Gastrocnemius medialis (tissue), 4 donors: ENCODE data around the gene LRRC4C. TPM values are rescaled to one million over a fixed set of nuclear protein-coding genes. Genes with fewer than 3 reads are reported as not detected.

Experiments
- ATAC-seq, 2 donors: fragments of 150-250 bp; one replicate each; pipeline ENCODE4 v1.9.1; 2016
- DNase-seq, 2 donors: peaks; one replicate each; pipeline ENCODE4 v3.0.0-alpha.2; 2019
- H3K27ac ChIP-seq, 4 donors: fragments of 200-600 bp; sonication (generic); 1 replicate in 1 of 4; 2 replicates in 3 of 4; pipeline ENCODE4 v1.5.1; 2016 to 2018; ENCODE audit warnings: mild to moderate bottlenecking in 2 of 4, moderate library complexity in 1 of 4
- H3K27me3 ChIP-seq, 3 donors: fragments of 200-600 bp; sonication (generic) in 2 of 3; 1 replicate in 1 of 3; 2 replicates in 2 of 3; pipeline versions ENCODE4 v1.5.1 to v1.6.0; 2016 to 2019; ENCODE audit warnings: mild to moderate bottlenecking in 1 of 3, moderate library complexity in 1 of 3
- H3K36me3 ChIP-seq, 2 donors: fragments of 200-600 bp; sonication (generic) in 1 of 2; one replicate each; pipeline ENCODE4 v1.5.1; 2017 to 2018
- H3K4me1 ChIP-seq, 2 donors: fragments of 200-600 bp; sonication (generic) in 1 of 2; one replicate each; pipeline ENCODE4 v1.5.1; 2016 to 2017; ENCODE audit warnings: mild to moderate bottlenecking in 2 of 2
- H3K4me3 ChIP-seq, 4 donors: fragments of 200-600 bp; sonication (generic) in 3 of 4; 1 replicate in 1 of 4; 2 replicates in 3 of 4; pipeline ENCODE4 v1.5.1; 2016 to 2019; ENCODE audit warnings: mild to moderate bottlenecking in 2 of 4
- H3K9me3 ChIP-seq, 3 donors: fragments of 200-600 bp; sonication (generic) in 2 of 3; 1 replicate in 1 of 3; 2 replicates in 2 of 3; pipeline ENCODE4 v1.5.1; 2016 to 2019
- POLR2A ChIP-seq, 2 donors: fragments of 450-650 bp; IDR thresholded peaks; one replicate each; pipeline ENCODE4 v1.6.1; 2017; ENCODE audit warnings: antibody characterized with exemption in 2 of 2, mild to moderate bottlenecking in 2 of 2, moderate library complexity in 2 of 2
- in situ Hi-C, 4 donors: fragments of 200-750 bp; cut with MboI; loops; one replicate each; pipeline versions ENCODE4 v1.15.0 to v1.8.0; 2017; ENCODE audit warnings: low sequenced_read_pairs in 4 of 4
- intact Hi-C: fragments of 100-400 bp; cut with DNase I; formaldehyde crosslinking; loops from one replicate; pipeline ENCODE4 v1.15.1; 2023; ENCODE audit warnings: low total_unique reads
- total RNA-seq, 4 donors: library from RNA; depleted of rRNA; stranded (reverse); fragments of >200 nt; gene quantifications; one replicate each; pipeline versions ENCODE4 v1.1.0 to v1.2.3, GENCODE V29; 2016
- TF ChIP-seq, protein P1 (sequence below), 5 experiments: fragments of 450-650 bp in 3 of 5; fragments of 200-600 bp in 2 of 5; sonication (generic) in 2 of 5; IDR thresholded peaks in 4 of 5; conservative IDR thresholded peaks in 1 of 5; 1 replicate in 4 of 5; 2 replicates in 1 of 5; pipeline ENCODE4 v1.5.1; 2016 to 2019; ENCODE audit warnings: antibody characterized with exemption in 5 of 5, mild to moderate bottlenecking in 3 of 5, moderate library complexity in 3 of 5

Gene LRRC4C
- total RNA-seq, 4 donors from 2014 or later: 0.15 to 0.59 (median 0.24) TPM; not detected in 1

DNA sequence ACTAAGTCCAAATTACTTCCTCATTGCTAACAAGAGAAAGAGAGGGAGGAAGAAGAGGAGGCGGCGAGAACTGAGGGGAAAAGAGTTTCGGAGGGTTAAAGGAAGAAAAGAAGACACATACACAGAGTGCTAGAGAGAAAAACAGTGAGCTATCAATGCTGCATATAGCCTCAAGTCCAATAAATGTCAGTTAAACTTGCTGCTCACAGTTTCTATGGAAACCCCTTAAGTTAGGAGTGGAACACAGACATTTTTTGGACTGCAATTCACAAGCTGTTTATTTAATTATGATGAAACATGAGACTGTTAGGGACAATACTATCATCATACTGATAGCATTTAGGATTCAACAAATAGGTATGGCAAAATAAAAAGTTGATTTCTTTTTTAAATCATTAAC is 1320.4 kb downstream of the LRRC4C start:
- DNase-seq: no peak
- TF ChIP-seq POLR2A (IDR thresholded peaks at IDR 0.05): no peak
- TF ChIP-seq, protein P1, sequence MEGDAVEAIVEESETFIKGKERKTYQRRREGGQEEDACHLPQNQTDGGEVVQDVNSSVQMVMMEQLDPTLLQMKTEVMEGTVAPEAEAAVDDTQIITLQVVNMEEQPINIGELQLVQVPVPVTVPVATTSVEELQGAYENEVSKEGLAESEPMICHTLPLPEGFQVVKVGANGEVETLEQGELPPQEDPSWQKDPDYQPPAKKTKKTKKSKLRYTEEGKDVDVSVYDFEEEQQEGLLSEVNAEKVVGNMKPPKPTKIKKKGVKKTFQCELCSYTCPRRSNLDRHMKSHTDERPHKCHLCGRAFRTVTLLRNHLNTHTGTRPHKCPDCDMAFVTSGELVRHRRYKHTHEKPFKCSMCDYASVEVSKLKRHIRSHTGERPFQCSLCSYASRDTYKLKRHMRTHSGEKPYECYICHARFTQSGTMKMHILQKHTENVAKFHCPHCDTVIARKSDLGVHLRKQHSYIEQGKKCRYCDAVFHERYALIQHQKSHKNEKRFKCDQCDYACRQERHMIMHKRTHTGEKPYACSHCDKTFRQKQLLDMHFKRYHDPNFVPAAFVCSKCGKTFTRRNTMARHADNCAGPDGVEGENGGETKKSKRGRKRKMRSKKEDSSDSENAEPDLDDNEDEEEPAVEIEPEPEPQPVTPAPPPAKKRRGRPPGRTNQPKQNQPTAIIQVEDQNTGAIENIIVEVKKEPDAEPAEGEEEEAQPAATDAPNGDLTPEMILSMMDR (IDR thresholded peaks at IDR 0.05 in 4 of 5, conservative IDR thresholded peaks at IDR 0.05 in 1 of 5): no peak
- Histone ChIP-seq H3K27me3 (no peaks in the 10 kb centered on the region), H3K9me3 (no peaks in the 10 kb centered on the region), H3K4me1 (no peaks in the 10 kb centered on the region), H3K4me3 (no peak overlapping the region), H3K27ac (no peak overlapping the region), H3K36me3 (no peaks in the 10 kb centered on the region)
- ATAC-seq: no peak
- intact Hi-C loops (no loop called here), in situ Hi-C loops (no loop called here)

DNA sequence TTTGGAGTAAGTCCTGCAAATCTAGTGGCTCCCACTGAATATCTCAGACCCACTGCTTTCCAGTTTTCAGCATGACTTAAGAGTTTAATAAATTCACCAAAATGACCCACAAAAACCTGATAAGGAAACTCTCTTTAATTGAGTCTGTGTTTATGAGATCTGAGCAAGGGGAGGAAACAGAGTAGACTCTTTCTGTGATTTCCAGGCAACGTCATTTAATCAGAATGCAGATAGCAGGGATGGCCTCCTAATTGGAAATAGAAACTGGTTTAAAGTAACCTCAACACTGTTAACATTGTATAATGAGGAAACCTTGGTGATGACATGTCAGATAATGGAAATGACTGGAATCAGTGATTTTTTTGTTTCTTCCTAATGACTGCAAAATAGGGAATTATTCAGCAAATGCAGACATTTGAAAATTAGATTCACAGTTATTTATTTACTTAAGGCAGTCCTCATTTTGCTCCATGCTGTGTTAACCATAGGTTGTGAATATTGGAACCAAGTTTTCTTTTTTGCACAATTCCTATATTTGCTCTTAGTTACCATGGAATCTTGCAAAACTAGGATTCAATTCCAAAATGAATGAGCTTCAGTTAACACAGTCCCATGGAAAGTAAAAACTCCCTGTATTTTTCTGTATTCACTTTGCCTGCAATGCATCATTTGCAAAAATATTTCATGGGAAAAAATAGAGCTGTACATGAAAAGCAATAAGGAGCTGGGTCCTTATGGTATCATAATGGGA is 1324.5 kb downstream of the LRRC4C start:
- TF ChIP-seq, protein P1 (IDR thresholded peaks at IDR 0.05 in 4 of 5, conservative IDR thresholded peaks at IDR 0.05 in 1 of 5): no peak
- TF ChIP-seq POLR2A (IDR thresholded peaks at IDR 0.05): no peak
- no peak for ATAC-seq
- H3K9me3 ChIP-seq: no peaks in the 10 kb centered on the region
- in situ Hi-C loops (no loop called here), intact Hi-C loops (no loop called here)
- H3K4me3 ChIP-seq: no peak overlapping the region
- H3K36me3 ChIP-seq: no peaks in the 10 kb centered on the region
- DNase-seq: no peak
- H3K4me1 ChIP-seq: no peaks in the 10 kb centered on the region
- no peaks in the 10 kb centered on the region for H3K27me3 ChIP-seq
- no peak overlapping the region for H3K27ac ChIP-seq

DNA sequence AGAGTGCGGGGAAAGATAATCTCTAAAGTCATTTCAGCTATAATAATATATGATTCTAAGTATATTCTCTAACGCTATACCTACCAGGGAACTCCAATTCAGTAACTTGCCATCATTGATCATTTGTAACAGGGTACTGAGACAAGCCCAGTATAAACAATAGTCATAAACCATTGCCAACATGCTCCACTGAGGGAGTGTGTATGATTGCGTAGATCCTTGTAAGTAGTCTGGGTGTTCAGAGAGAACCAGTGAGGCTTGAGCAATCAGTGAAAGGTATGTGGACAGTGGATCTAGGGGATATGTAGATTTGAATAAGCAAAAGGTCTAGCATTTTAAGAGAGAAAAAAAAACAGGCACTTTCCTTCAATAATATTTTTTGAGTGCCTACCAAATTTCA is 1326.0 kb downstream of the LRRC4C start:
- no peak for TF ChIP-seq POLR2A (IDR thresholded peaks at IDR 0.05)
- TF ChIP-seq, protein P1 (IDR thresholded peaks at IDR 0.05 in 4 of 5, conservative IDR thresholded peaks at IDR 0.05 in 1 of 5): no peak
- H3K4me3 ChIP-seq: no peak overlapping the region
- no peaks in the 10 kb centered on the region for H3K4me1 ChIP-seq
- intact Hi-C loops (no loop called here), in situ Hi-C loops (no loop called here)
- no peaks in the 10 kb centered on the region for H3K27me3 ChIP-seq
- DNase-seq (no peak), ATAC-seq (no peak)
- H3K9me3 ChIP-seq: no peaks in the 10 kb centered on the region
- no peak overlapping the region for H3K27ac ChIP-seq
- H3K36me3 ChIP-seq: no peaks in the 10 kb centered on the region

DNA sequence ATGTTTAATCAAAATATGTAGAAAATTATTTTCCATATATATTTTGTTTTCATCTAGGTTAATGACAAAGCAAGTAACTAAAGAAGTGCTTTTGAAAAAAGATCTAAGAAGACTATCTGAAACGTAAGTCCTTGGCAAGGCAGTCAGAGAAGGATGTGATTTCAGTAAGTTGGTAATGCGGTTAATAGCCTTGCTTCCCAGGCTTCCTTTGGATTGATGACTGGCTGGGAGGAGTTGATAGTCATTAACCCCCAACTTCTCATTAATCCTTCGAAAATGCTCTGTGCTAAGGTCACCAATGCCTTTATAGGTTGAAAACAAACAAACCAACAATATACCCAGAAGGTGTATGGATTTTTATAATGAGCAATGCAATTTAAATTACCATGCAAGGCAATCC is 1326.5 kb downstream of the LRRC4C start:
- no peaks in the 10 kb centered on the region for H3K36me3 ChIP-seq
- ATAC-seq (no peak), DNase-seq (no peak)
- intact Hi-C loops: no loop called here
- no peak overlapping the region for H3K27ac ChIP-seq
- H3K9me3 ChIP-seq: no peaks in the 10 kb centered on the region
- TF ChIP-seq POLR2A (IDR thresholded peaks at IDR 0.05): no peak
- TF ChIP-seq, protein P1 (IDR thresholded peaks at IDR 0.05 in 4 of 5, conservative IDR thresholded peaks at IDR 0.05 in 1 of 5): no peak
- in situ Hi-C loops: no loop called here
- H3K4me3 ChIP-seq: no peak overlapping the region
- H3K27me3 ChIP-seq: no peaks in the 10 kb centered on the region
- H3K4me1 ChIP-seq: no peaks in the 10 kb centered on the region

DNA sequence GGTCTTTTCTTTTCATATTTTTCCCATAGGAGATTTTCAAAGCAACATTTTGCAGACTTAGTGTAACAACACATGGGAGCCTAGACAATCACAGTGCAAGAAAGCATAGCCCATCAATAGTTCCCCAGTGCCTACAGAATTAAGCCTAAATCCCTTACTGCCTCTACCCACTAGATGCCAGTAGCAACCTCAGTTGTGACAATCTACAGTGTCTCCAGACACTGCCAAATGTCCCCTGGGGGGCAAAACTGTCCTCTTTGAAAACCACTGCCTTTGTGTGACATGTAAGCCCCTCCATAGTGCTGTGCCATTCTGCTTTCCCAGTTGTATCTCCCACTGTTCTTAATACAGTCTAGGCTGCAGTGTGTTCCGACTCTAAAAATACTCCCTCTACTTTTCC is 1329.0 kb downstream of the LRRC4C start:
- in situ Hi-C loops (no loop called here), intact Hi-C loops (no loop called here)
- TF ChIP-seq, protein P1 (IDR thresholded peaks at IDR 0.05 in 4 of 5, conservative IDR thresholded peaks at IDR 0.05 in 1 of 5): no peak
- TF ChIP-seq POLR2A (IDR thresholded peaks at IDR 0.05): no peak
- ATAC-seq (no peak), DNase-seq (no peak)
- H3K4me3 ChIP-seq: no peak overlapping the region
- H3K27me3 ChIP-seq: no peaks in the 10 kb centered on the region
- H3K36me3 ChIP-seq: no peaks in the 10 kb centered on the region
- H3K27ac ChIP-seq: no peak overlapping the region
- no peaks in the 10 kb centered on the region for H3K9me3 ChIP-seq
- no peaks in the 10 kb centered on the region for H3K4me1 ChIP-seq
